HEK293 (cell line): ENCODE data around the gene PTPN5.

Experiments used
- KLF16 ChIP-seq: fragments of 450-650 bp; formaldehyde crosslinking; IDR thresholded peaks from 2 replicates; pipeline ENCODE4 v1.5.1; 2017; ENCODE audit warnings: missing biosample characterization, missing genetic modification characterization
- MYNN ChIP-seq: fragments of 450-650 bp; formaldehyde crosslinking; IDR thresholded peaks from 2 replicates; pipeline ENCODE4 v1.5.1; 2016; ENCODE audit warnings: missing biosample characterization, missing genetic modification characterization, borderline replicate concordance
- MZF1 ChIP-seq: fragments of 450-650 bp; formaldehyde crosslinking; IDR thresholded peaks from 2 replicates; pipeline ENCODE4 v1.5.1; 2017; ENCODE audit warnings: missing biosample characterization, missing genetic modification characterization, borderline replicate concordance
- YY1 ChIP-seq: fragments of 450-650 bp; formaldehyde crosslinking; IDR thresholded peaks from 2 replicates; pipeline ENCODE4 v1.5.1; 2018; ENCODE audit warnings: missing biosample characterization, missing genetic modification characterization
- ZNF423 ChIP-seq: fragments of 450-650 bp; formaldehyde crosslinking; IDR thresholded peaks from 2 replicates; pipeline ENCODE4 v1.5.1; 2016; ENCODE audit warnings: missing biosample characterization, missing genetic modification characterization
- ZNF530 ChIP-seq: fragments of 450-650 bp; formaldehyde crosslinking; IDR thresholded peaks from 2 replicates; pipeline ENCODE4 v1.5.1; 2016; ENCODE audit warnings: low read depth, missing biosample characterization, missing genetic modification characterization
- ZNF548 ChIP-seq: fragments of 450-650 bp; formaldehyde crosslinking; IDR thresholded peaks from 2 replicates; pipeline ENCODE4 v1.5.1; 2016; ENCODE audit warnings: missing biosample characterization, missing genetic modification characterization
- TF ChIP-seq, protein P1 (sequence below): fragments of 450-650 bp; formaldehyde crosslinking; IDR thresholded peaks from 2 replicates; pipeline ENCODE4 v1.5.1; 2016; ENCODE audit warnings: missing biosample characterization, missing genetic modification characterization
- TF ChIP-seq, protein P2 (sequence below): fragments of 450-650 bp; formaldehyde crosslinking; IDR thresholded peaks from 2 replicates; pipeline ENCODE4 v1.5.1; 2016; ENCODE audit warnings: missing biosample characterization, missing genetic modification characterization, borderline replicate concordance
- TF ChIP-seq, protein P3 (sequence below): fragments of 450-650 bp; formaldehyde crosslinking; IDR thresholded peaks from 2 replicates; pipeline ENCODE4 v1.5.1; 2017; ENCODE audit warnings: missing biosample characterization, missing genetic modification characterization
- TF ChIP-seq, protein P4 (sequence below): fragments of 450-650 bp; formaldehyde crosslinking; IDR thresholded peaks from 2 replicates; pipeline ENCODE4 v1.5.1; 2016; ENCODE audit warnings: missing biosample characterization, missing genetic modification characterization
- TF ChIP-seq, protein P5 (sequence below): fragments of 450-650 bp; formaldehyde crosslinking; IDR thresholded peaks from 2 replicates; pipeline ENCODE4 v1.5.1; 2016; ENCODE audit warnings: missing biosample characterization, missing genetic modification characterization
- TF ChIP-seq, protein P6 (sequence below): fragments of 450-650 bp; formaldehyde crosslinking; IDR thresholded peaks from 2 replicates; pipeline ENCODE4; 2016; ENCODE audit warnings: missing biosample characterization, missing genetic modification characterization

DNA sequence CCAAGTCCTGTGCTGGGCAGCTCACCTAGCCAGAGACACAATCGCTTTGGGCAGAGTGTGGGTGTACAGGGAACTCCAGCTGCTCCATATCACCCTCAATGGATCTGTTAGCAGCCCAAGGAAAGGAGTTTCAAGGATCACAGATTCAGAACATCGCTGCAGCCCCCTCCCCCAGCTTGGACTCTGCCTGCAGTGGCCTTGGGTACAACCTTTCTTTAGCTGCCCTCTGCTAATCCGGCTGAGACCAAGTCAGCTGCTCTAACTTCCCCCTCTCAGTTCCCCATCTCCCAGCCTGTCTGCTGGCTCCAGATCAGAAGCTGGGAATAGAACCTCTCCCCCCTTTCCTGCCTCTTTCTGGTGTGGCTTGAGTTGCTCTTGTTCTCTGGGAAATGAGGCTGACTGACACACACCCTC is 91.7 kb downstream of the PTPN5 start:
- TF ChIP-seq ZNF423 (tag by site-specific recombination) (no peak), YY1 (tag by site-specific recombination) (no peak), KLF16 (tag by site-specific recombination) (no peak), MYNN (tag by site-specific recombination) (no peak), MZF1 (no peak), ZNF548 (tag by site-specific recombination) (no peak), ZNF530 (tag by site-specific recombination) (no peak)
- TF ChIP-seq, protein P1, sequence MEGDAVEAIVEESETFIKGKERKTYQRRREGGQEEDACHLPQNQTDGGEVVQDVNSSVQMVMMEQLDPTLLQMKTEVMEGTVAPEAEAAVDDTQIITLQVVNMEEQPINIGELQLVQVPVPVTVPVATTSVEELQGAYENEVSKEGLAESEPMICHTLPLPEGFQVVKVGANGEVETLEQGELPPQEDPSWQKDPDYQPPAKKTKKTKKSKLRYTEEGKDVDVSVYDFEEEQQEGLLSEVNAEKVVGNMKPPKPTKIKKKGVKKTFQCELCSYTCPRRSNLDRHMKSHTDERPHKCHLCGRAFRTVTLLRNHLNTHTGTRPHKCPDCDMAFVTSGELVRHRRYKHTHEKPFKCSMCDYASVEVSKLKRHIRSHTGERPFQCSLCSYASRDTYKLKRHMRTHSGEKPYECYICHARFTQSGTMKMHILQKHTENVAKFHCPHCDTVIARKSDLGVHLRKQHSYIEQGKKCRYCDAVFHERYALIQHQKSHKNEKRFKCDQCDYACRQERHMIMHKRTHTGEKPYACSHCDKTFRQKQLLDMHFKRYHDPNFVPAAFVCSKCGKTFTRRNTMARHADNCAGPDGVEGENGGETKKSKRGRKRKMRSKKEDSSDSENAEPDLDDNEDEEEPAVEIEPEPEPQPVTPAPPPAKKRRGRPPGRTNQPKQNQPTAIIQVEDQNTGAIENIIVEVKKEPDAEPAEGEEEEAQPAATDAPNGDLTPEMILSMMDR (tag by site-specific recombination) = no peak
- TF ChIP-seq, protein P2, sequence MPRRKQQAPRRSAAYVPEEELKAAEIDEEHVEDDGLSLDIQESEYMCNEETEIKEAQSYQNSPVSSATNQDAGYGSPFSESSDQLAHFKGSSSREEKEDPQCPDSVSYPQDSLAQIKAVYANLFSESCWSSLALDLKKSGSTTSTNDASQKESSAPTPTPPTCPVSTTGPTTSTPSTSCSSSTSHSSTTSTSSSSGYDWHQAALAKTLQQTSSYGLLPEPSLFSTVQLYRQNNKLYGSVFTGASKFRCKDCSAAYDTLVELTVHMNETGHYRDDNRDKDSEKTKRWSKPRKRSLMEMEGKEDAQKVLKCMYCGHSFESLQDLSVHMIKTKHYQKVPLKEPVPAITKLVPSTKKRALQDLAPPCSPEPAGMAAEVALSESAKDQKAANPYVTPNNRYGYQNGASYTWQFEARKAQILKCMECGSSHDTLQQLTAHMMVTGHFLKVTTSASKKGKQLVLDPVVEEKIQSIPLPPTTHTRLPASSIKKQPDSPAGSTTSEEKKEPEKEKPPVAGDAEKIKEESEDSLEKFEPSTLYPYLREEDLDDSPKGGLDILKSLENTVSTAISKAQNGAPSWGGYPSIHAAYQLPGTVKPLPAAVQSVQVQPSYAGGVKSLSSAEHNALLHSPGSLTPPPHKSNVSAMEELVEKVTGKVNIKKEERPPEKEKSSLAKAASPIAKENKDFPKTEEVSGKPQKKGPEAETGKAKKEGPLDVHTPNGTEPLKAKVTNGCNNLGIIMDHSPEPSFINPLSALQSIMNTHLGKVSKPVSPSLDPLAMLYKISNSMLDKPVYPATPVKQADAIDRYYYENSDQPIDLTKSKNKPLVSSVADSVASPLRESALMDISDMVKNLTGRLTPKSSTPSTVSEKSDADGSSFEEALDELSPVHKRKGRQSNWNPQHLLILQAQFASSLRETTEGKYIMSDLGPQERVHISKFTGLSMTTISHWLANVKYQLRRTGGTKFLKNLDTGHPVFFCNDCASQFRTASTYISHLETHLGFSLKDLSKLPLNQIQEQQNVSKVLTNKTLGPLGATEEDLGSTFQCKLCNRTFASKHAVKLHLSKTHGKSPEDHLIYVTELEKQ (tag by site-specific recombination) = no peak
- TF ChIP-seq, protein P3, sequence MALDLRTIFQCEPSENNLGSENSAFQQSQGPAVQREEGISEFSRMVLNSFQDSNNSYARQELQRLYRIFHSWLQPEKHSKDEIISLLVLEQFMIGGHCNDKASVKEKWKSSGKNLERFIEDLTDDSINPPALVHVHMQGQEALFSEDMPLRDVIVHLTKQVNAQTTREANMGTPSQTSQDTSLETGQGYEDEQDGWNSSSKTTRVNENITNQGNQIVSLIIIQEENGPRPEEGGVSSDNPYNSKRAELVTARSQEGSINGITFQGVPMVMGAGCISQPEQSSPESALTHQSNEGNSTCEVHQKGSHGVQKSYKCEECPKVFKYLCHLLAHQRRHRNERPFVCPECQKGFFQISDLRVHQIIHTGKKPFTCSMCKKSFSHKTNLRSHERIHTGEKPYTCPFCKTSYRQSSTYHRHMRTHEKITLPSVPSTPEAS (tag by site-specific recombination) = no peak
- TF ChIP-seq, protein P4, sequence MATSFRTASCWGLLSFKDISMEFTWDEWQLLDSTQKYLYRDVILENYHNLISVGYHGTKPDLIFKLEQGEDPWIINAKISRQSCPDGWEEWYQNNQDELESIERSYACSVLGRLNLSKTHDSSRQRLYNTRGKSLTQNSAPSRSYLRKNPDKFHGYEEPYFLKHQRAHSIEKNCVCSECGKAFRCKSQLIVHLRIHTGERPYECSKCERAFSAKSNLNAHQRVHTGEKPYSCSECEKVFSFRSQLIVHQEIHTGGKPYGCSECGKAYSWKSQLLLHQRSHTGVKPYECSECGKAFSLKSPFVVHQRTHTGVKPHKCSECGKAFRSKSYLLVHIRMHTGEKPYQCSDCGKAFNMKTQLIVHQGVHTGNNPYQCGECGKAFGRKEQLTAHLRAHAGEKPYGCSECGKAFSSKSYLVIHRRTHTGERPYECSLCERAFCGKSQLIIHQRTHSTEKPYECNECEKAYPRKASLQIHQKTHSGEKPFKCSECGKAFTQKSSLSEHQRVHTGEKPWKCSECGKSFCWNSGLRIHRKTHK = no peak
- TF ChIP-seq, protein P5, sequence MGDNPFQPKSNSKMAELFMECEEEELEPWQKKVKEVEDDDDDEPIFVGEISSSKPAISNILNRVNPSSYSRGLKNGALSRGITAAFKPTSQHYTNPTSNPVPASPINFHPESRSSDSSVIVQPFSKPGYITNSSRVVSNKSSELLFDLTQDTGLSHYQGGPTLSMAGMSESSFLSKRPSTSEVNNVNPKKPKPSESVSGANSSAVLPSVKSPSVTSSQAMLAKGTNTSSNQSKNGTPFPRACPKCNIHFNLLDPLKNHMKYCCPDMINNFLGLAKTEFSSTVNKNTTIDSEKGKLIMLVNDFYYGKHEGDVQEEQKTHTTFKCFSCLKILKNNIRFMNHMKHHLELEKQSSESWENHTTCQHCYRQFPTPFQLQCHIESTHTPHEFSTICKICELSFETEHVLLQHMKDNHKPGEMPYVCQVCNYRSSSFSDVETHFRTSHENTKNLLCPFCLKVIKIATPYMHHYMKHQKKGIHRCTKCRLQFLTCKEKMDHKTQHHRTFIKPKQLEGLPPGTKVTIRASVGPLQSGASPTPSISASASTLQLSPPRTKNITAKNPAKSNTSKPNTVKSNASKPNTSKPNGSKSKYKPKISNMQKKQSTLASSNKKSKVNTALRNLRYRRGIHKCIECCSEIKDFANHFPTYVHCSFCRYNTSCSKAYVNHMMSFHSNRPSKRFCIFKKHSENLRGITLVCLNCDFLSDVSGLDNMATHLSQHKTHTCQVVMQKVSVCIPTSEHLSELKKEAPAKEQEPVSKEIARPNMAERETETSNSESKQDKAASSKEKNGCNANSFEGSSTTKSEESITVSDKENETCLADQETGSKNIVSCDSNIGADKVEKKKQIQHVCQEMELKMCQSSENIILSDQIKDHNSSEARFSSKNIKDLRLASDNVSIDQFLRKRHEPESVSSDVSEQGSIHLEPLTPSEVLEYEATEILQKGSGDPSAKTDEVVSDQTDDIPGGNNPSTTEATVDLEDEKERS (tag by site-specific recombination) = no peak
- TF ChIP-seq, protein P6, sequence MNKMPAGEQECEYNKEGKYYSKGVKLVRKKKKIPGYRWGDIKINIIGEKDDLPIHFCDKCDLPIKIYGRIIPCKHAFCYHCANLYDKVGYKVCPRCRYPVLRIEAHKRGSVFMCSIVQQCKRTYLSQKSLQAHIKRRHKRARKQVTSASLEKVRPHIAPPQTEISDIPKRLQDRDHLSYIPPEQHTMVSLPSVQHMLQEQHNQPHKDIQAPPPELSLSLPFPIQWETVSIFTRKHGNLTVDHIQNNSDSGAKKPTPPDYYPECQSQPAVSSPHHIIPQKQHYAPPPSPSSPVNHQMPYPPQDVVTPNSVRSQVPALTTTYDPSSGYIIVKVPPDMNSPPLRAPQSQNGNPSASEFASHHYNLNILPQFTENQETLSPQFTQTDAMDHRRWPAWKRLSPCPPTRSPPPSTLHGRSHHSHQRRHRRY (tag by site-specific recombination) = no peak
